ENCODE measurements around the gene SPDEF. TPM values are rescaled to one million over a fixed set of nuclear protein-coding genes. Genes with fewer than 3 reads are reported as not detected.
A peak's percentile ranks its signal among the peaks of the same experiment; 100 is the strongest.

The SPDEF gene
- polyA plus RNA-seq (ENCODE audit: insufficient read length in 4 of 4) = under 1 TPM in 3 of 4 donors, not detected in 1; 0.15 to 0.18 (median 0.16) TPM

- DNase-seq (ENCODE audit: low read depth in 4 of 4, low spot score in 3 of 4) = no peak
Measured at GRCh38 chr6:34556031-34556471, at the start of gene SPDEF. Gene SPDEF, minus strand, starts transcription at chr6:34556329. Its CDS starts 11,874 bp downstream, at chr6:34544455.

DNA sequence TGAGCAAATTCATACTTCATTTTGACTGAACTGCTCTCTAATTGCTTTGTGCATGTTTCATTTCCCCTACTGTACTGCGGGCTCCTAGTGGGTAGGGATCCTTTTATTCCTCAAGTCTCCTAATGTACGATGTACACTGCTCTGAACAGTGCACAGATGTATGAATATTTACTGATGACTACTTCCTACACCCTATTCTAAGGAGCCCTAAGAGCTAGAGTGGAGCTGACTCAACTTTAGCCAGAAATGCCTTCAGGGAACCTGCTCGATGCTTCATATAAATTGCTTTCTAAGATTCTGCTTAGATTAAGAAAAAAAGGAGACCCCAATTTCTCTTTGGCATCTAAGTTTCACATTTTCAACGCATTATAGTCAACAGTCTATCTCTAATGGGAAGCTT lies 47.6 kb upstream of the SPDEF start:
- no peak for DNase-seq (ENCODE audit: low read depth in 4 of 4, low spot score in 3 of 4)

GRCh38 chr6:34602318-34603111 lies 46.4 kb upstream of the SPDEF start:
- no peak for DNase-seq (ENCODE audit: low read depth in 4 of 4, low spot score in 3 of 4)

DNA sequence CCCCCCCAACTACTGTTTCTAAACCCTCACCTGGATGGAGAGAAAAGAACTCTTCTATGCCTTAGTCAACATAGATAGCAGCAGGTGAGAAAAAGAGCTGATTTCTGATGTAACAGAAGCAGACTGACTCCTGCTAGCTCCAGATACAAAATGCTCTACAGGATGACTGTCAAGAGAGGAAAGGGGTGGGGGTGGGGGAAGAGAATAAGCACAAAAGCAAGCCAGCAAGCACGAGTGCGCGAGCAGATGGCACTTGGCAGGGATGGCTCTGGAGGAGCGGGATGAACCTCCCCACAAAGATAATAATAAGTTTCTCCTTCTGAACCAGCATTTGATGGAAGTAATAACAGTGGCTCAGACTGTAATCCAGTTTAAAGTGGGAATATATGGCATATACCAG lies 45.6 kb upstream of the SPDEF start:
- no peak for DNase-seq (ENCODE audit: low read depth in 4 of 4, low spot score in 3 of 4)

GRCh38 chr6:34600796-34601195 lies 44.7 kb upstream of the SPDEF start:
- no peak for DNase-seq (ENCODE audit: low read depth in 4 of 4, low spot score in 3 of 4)

GRCh38 chr6:34600101-34600500 lies 44.0 kb upstream of the SPDEF start:
- no peak for DNase-seq (ENCODE audit: low read depth in 4 of 4, low spot score in 3 of 4)

DNA sequence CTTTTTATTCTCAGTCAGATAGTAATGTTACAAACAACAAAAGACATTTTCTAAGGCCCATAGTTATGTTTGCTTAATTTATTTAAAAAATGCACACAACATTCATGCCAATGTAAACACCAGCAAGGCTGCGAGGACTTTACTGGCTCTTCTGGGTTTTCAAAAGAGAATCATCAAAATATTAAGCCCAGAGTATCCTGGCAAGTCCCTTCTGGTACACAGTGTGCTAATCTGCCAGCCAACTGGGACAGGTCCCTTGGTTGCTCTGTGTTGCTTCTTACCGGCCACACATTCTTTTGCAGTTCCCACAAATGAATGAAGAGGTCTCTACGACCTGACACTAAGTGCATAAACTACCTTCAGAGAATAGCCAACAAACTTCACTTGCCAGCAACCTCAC lies 42.6 kb upstream of the SPDEF start:
- no peak for DNase-seq (ENCODE audit: low read depth in 4 of 4, low spot score in 3 of 4)

DNA sequence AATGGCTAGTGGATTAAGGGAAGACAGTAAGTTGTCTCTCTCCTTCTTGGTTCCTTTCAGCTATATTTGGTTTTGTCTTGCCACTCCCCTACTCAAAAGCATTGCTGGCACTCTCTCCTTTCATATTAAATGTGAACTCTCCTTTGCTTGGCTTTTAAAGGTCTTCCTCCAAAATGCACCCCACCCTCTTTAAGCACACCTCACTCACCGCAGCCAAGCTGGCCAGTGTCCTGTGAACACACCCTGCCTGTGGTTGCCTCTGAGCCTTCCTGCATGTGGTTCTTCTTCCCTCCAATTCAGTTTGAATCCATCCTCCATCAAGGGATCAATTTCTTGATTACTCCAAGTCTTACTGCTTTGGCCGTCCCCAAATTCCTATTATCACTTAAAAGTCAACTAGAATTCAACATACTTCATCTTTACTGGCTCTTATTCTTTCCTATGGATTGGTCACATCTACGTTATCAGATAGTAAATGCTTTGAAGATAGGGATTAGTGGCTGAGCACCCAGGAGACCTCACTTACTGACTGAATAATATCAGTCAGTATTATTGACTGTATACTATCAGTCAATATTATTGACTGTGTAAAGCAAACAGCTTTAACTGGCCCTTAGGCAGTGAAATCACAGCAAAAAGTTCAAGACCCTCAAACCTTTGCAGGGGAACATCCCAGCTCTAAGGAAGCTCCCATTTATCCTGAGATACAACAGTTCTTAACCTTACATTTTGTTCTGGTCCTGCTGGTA lies 41.6 kb upstream of the SPDEF start:
- DNase-seq (ENCODE audit: low read depth in 4 of 4, low spot score in 3 of 4) = no peak

GRCh38 chr6:34596798-34597197 lies 40.7 kb upstream of the SPDEF start:
- no peak for DNase-seq (ENCODE audit: low read depth in 4 of 4, low spot score in 3 of 4)

GRCh38 chr6:34595332-34596184 lies 39.4 kb upstream of the SPDEF start:
- DNase-seq (ENCODE audit: low read depth in 4 of 4, low spot score in 3 of 4) = no peak

GRCh38 chr6:34593701-34594100 lies 37.6 kb upstream of the SPDEF start:
- no peak for DNase-seq (ENCODE audit: low read depth in 4 of 4, low spot score in 3 of 4)

- DNase-seq (ENCODE audit: low read depth in 4 of 4, low spot score in 3 of 4) = no peak
Measured at GRCh38 chr6:34592208-34592952, 36.3 kb upstream of the SPDEF start.

GRCh38 chr6:34589691-34590090 lies 33.6 kb upstream of the SPDEF start:
- DNase-seq (ENCODE audit: low read depth in 4 of 4, low spot score in 3 of 4) = peak in 3 of 4 donors; percentile 18 to 55 (median 31)

DNA sequence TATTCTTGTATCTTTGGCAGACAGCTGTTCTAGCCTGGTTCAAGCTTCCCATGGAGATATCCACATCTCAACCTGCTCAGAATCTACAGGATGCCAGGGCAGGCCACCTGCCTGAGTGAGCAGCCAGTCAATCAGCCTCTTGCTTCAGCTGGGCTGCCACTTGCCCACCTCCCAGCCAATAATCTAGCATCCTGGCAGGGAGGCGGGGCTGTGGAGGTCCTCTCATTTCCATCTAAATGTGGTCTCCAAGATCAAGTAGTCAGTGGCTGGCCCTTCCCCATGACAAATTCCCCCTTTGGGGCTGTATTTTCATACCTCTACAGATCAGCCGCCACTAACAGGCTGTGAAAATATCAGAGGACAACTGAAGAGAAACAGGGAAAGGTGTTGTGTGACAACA lies 33.0 kb upstream of the SPDEF start:
- DNase-seq (ENCODE audit: low read depth in 4 of 4, low spot score in 3 of 4) = no peak

GRCh38 chr6:34587851-34588250 lies 31.7 kb upstream of the SPDEF start:
- DNase-seq (ENCODE audit: low read depth in 4 of 4, low spot score in 3 of 4) = no peak

- no peak for DNase-seq (ENCODE audit: low read depth in 4 of 4, low spot score in 3 of 4)
Measured at GRCh38 chr6:34587325-34587724, 31.2 kb upstream of the SPDEF start.

DNA sequence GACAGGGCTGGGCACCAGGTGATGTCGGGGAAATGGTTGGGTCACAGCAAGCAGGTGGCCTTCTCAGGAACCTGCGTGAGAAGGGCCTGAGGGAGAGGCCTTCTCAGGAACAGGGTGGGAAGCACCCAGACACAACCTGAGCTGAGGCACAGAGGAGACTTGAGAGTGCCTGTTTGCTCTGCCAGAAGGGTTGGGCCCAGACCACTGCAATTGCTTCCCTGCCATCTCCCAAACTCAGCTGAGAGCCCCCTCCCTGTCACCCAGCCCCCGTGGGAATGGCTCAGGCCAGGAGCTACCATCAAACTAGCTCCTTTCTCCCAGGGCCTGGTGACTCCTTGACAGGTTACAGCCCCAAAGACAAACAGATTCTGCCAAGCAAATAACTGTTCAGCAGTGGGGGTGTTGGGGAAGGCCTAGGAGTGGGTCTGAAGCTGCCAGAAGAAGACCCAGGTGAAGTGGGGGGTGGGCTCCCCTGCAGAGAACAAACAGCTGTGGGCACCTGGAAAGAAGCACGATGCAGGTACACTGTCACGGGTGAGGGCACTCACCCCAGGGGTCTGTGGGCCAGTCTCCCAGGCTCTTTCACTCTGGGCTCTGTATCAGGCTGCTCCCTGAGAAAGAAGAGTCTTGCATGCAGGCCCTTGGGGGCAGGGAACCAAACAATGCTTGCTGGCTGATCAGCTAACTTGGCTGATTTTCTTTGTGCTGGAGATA lies 30.4 kb upstream of the SPDEF start:
- no peak for DNase-seq (ENCODE audit: low read depth in 4 of 4, low spot score in 3 of 4)

GRCh38 chr6:34585512-34586061 lies 29.5 kb upstream of the SPDEF start:
- DNase-seq (ENCODE audit: low read depth in 4 of 4, low spot score in 3 of 4) = no peak

- DNase-seq (ENCODE audit: low read depth in 4 of 4, low spot score in 3 of 4) = no peak
Measured at GRCh38 chr6:34585108-34585507, 29.0 kb upstream of the SPDEF start.
